GM12801 (cell line): ENCODE data around the gene CEP112.

Source experiments
- TF ChIP-seq, protein P1 (sequence below): IDR thresholded peaks from one replicate; pipeline ENCODE4 v1.5.1; 2011; ENCODE audit warnings: control low read depth; ENCODE audit not compliant: insufficient read length; ENCODE audit errors: extremely low read depth

CEP112 gene

DNA sequence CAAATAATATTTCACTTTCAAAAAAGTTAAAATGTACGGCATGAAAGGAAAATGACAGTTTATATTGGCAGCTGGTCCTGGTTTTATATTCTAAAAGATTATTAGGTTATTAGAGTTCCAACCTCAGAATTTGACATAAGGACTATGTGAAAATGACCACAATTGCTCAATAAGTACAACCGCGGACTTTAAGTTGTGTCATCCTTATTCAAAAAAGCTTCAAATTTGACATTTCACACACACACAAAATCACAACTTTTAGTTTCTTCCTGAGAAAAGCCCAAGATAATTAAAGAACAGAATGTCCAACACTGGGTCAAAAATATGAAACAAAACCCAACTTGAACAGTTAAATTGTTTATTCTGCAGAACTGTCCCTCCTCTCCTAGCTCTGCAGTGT lies 497.3 kb downstream of the CEP112 start:
- TF ChIP-seq, protein P1, sequence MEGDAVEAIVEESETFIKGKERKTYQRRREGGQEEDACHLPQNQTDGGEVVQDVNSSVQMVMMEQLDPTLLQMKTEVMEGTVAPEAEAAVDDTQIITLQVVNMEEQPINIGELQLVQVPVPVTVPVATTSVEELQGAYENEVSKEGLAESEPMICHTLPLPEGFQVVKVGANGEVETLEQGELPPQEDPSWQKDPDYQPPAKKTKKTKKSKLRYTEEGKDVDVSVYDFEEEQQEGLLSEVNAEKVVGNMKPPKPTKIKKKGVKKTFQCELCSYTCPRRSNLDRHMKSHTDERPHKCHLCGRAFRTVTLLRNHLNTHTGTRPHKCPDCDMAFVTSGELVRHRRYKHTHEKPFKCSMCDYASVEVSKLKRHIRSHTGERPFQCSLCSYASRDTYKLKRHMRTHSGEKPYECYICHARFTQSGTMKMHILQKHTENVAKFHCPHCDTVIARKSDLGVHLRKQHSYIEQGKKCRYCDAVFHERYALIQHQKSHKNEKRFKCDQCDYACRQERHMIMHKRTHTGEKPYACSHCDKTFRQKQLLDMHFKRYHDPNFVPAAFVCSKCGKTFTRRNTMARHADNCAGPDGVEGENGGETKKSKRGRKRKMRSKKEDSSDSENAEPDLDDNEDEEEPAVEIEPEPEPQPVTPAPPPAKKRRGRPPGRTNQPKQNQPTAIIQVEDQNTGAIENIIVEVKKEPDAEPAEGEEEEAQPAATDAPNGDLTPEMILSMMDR: no peak

GRCh38 chr17:65690626-65691310 lies 501.2 kb downstream of the CEP112 start:
- TF ChIP-seq, protein P1: no peak

DNA sequence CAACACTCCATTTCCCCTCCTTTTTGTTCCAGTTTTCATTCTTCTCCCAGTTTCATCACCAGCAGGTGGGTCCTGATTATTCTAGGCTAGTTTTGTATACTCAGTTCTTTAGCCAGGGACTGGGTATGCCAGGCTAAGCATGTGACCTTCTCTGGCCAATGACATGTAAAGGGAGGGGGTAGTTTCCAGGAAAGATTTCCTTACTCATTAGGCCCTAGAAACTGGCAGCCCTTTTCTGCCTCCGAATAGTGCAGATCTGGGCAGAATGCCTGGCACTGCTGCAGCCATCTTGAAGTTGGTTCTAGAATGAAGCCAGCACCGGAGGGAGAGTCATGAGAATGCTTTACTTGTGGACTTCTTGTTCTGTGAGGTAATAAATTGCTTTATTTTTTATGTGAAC lies 503.6 kb downstream of the CEP112 start:
- TF ChIP-seq, protein P1: no peak

DNA sequence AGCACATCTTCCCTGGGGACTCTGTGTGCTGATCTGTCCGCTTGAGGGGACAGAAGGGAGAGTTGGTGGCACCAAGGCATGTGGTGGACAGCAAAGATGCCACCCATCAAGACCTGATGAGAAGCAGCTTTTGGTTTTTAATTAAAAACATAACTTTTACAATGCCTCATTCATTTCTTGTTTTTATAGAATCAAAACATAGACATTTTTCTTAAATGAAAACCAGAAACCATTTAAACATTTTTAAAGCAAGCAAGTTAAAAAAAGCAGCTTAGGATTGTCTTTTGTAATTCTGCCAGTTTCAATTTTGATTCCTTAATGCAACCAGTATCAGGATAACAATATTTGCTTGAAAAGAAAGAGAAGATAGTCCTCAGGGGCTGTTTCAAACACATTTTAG lies 506.8 kb downstream of the CEP112 start:
- TF ChIP-seq, protein P1: no peak

DNA sequence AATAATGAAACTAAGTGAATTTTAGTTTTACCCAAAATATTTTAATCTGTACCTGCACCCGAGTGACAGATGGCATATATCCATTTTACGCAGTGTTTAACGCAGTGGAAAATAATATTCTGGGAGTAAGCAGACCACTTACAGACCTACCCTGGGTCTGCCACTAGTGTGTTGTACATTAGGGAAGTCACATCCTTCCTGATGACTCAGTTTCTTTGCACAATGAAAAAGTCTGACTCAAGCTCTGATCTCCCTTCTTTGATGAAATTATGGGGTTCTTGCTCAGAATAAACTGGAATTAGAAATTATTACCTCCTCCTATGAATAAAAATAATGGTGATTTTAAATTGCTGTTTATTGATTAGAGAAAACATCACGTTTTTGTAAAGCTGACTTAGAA lies 507.3 kb downstream of the CEP112 start:
- TF ChIP-seq, protein P1: no peak

- TF ChIP-seq, protein P1: no peak
These were observed 508.5 kb downstream of the CEP112 start for GRCh38 chr17:65683428-65683827.

GRCh38 chr17:65679165-65679845 lies 512.6 kb downstream of the CEP112 start:
- TF ChIP-seq, protein P1: no peak
